DOHH2 (cell line): ENCODE data around the gene RAD51B.
"Not testable (repeated sequence)": the region's sequence is repeated elsewhere in the genome, so short reads cannot be mapped to it uniquely, and the experiment has no call there.

Experiments used
- H3F3A ChIP-seq: fragments of 200-600 bp; sonication (generic), shearing (Covaris generic); 2 replicates; pipeline ENCODE4 v1.6.0; 2016; ENCODE audit warnings: antibody characterized with exemption, mild to moderate bottlenecking; ENCODE audit not compliant: control insufficient read depth, insufficient read depth
- H3K27ac ChIP-seq: fragments of 200-600 bp; sonication (generic); 2 replicates; pipeline ENCODE4 v1.5.1; 2014; ENCODE audit warnings: low read depth, mild to moderate bottlenecking, low read length, moderate library complexity
- H3K27me3 ChIP-seq: fragments of 200-600 bp; sonication (generic); 2 replicates; pipeline ENCODE4 v1.6.1; 2014; ENCODE audit warnings: mild to moderate bottlenecking, low read length, mixed read lengths; ENCODE audit not compliant: control insufficient read depth
- H3K36me3 ChIP-seq: fragments of 200-600 bp; sonication (generic); 2 replicates; pipeline ENCODE4 v1.6.1; 2014; ENCODE audit warnings: mild to moderate bottlenecking, low read length, moderate library complexity, mixed read lengths; ENCODE audit not compliant: control insufficient read depth
- H3K4me1 ChIP-seq: fragments of 200-600 bp; sonication (generic); 2 replicates; pipeline ENCODE4 v1.6.1; 2014; ENCODE audit warnings: mild to moderate bottlenecking, low read length, mixed read lengths; ENCODE audit not compliant: control insufficient read depth
- H3K4me2 ChIP-seq: fragments of 200-600 bp; sonication (generic); 2 replicates; pipeline ENCODE4 v1.6.0; 2014; ENCODE audit warnings: mild to moderate bottlenecking, low read length, moderate library complexity
- H3K4me3 ChIP-seq: fragments of 200-600 bp; sonication (generic); 2 replicates; pipeline ENCODE4 v1.5.1; 2014; ENCODE audit warnings: mild to moderate bottlenecking, low read length, mixed read lengths
- H3K79me2 ChIP-seq: fragments of 200-600 bp; sonication (generic); 2 replicates; pipeline ENCODE4 v1.6.1; 2014; ENCODE audit warnings: mild to moderate bottlenecking, low read length, mixed read lengths; ENCODE audit not compliant: control insufficient read depth
- H3K9me2 ChIP-seq: fragments of 200-600 bp; sonication (generic); replicated peaks from 2 replicates; pipeline ENCODE4 v1.6.1; 2014; ENCODE audit warnings: mild to moderate bottlenecking, low read length, mixed read lengths; ENCODE audit not compliant: control insufficient read depth
- H3K9me3 ChIP-seq: fragments of 200-600 bp; sonication (generic); 2 replicates; pipeline ENCODE4 v1.6.1; 2014; ENCODE audit warnings: antibody characterized with exemption, low read length, mixed read lengths; ENCODE audit not compliant: control insufficient read depth, insufficient read depth
- H4K20me1 ChIP-seq: fragments of 200-600 bp; sonication (generic); 2 replicates; pipeline ENCODE4 v1.6.0; 2014; ENCODE audit warnings: low read depth, mild to moderate bottlenecking, antibody characterized with exemption, low read length, moderate library complexity; ENCODE audit not compliant: control insufficient read depth, insufficient read depth
- CTCF ChIP-seq: fragments of 200-600 bp; sonication (generic); IDR thresholded peaks from one replicate; pipeline ENCODE4 v1.5.1; 2014; ENCODE audit warnings: antibody characterized with exemption, mild to moderate bottlenecking, low read depth, low read length; ENCODE audit not compliant: poor library complexity, severe bottlenecking
- EZH2phosphoT487 ChIP-seq: fragments of 200-600 bp; sonication (generic); IDR thresholded peaks from 2 replicates; pipeline ENCODE4 v1.6.1; 2017; ENCODE audit warnings: borderline replicate concordance, mild to moderate bottlenecking, antibody characterized with exemption, low read length, moderate library complexity, mixed read lengths

The RAD51B gene

GRCh38 chr14:68695856-68696255 is 876.3 kb downstream of the RAD51B start:
- H3K27me3 ChIP-seq = no peaks in the 10 kb centered on the region
- peaks cover 53% of the 10 kb centered on the region for H3K4me1 ChIP-seq

GRCh38 chr14:68696266-68696665 is 876.7 kb downstream of the RAD51B start:
- Histone ChIP-seq H3K27me3 (no peaks in the 10 kb centered on the region), H3F3A (no peaks in the 10 kb centered on the region), H3K4me3 (no peak overlapping the region), H3K36me3 (no peaks in the 10 kb centered on the region), H3K9me3 (no peaks in the 10 kb centered on the region), H3K4me2 (no peak overlapping the region), H3K79me2 (no peaks in the 10 kb centered on the region), H3K9me2 (no peaks in the 10 kb centered on the region), H3K27ac (no peak overlapping the region), H4K20me1 (no peaks in the 10 kb centered on the region), H3K4me1 (peaks cover 58% of the 10 kb centered on the region)
- no peak for TF ChIP-seq EZH2phosphoT487
- TF ChIP-seq CTCF = no peak

More at GRCh38 chr14:68695856-68696255, 876.3 kb downstream of the RAD51B start:
- Histone ChIP-seq H3K79me2 (no peaks in the 10 kb centered on the region), H3K9me3 (no peaks in the 10 kb centered on the region), H3K36me3 (no peaks in the 10 kb centered on the region), H3K9me2 (no peaks in the 10 kb centered on the region), H4K20me1 (no peaks in the 10 kb centered on the region), H3K4me3 (no peak overlapping the region), H3K27ac (no peak overlapping the region), H3F3A (no peaks in the 10 kb centered on the region), H3K4me2 (no peak overlapping the region)
- TF ChIP-seq CTCF (no peak), EZH2phosphoT487 (no peak)

GRCh38 chr14:68696721-68697495 is 877.3 kb downstream of the RAD51B start:
- no peaks in the 10 kb centered on the region for H3K9me2 ChIP-seq
- H3K27me3 ChIP-seq = no peaks in the 10 kb centered on the region
- no peaks in the 10 kb centered on the region for H4K20me1 ChIP-seq
- TF ChIP-seq EZH2phosphoT487 = no peak
- TF ChIP-seq CTCF = no peak
- H3K9me3 ChIP-seq = no peaks in the 10 kb centered on the region
- H3K4me2 ChIP-seq = no peak overlapping the region
- H3K27ac ChIP-seq = no peak overlapping the region
- no peak overlapping the region for H3K4me3 ChIP-seq
- no peaks in the 10 kb centered on the region for H3K79me2 ChIP-seq
- no peaks in the 10 kb centered on the region for H3K36me3 ChIP-seq
- no peaks in the 10 kb centered on the region for H3F3A ChIP-seq
- H3K4me1 ChIP-seq = peaks cover 59% of the 10 kb centered on the region

DNA sequence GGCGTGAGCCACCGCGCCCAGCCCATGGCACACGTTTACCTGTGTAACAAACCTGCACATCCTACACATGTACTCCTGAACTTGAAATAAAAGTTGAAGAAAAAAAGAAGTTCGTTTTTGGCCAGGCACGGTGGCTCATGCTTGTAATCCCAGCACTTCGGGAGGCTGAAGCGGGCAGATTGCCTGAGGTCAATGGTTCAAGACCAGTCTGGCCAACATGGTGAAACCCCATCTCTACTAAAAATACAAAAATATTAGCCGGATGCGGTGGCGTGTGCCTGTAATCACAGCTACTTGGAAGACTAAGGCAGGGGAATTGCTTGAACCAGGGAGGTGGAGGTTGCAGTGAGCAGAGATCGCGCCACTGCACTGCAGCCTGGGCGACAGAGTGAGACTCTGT is 879.2 kb downstream of the RAD51B start:
- not testable (repeated sequence) for H3F3A ChIP-seq, H3K36me3 ChIP-seq, H3K27ac ChIP-seq, H4K20me1 ChIP-seq, H3K79me2 ChIP-seq, H3K4me3 ChIP-seq, H3K9me3 ChIP-seq, H3K9me2 ChIP-seq, H3K27me3 ChIP-seq
- Histone ChIP-seq H3K4me1 (peaks cover 50% of the 10 kb centered on the region), H3K4me2 (peak overlapping the region; percentile 14; the same call in 1 of the 2 replicates)
